Activated T-helper 2 cell treated with anti-CD3 and anti-CD28 coated beads, Interferon-gamma antibody, Interleukin-2, Interleukin-4, amounts not matched to agents 10 μg/mL and 5 μg/mL and 100 μg/mL, durations not matched to agents 14 hours and 24 hours and 36 hours (primary cell): ENCODE data around the gene JMJD4. TPM values are rescaled to one million over a fixed set of nuclear protein-coding genes. Genes with fewer than 3 reads are reported as not detected.

ENCODE experiments used
- DNase-seq: peaks from one replicate; pipeline ENCODE4 v3.0.0; 2021; ENCODE audit warnings: low spot score
- H3K27ac Mint-ChIP-seq: one replicate; pipeline ENCODE4 v1.8.0; 2021; ENCODE audit warnings: mixed read lengths
- H3K27me3 Mint-ChIP-seq: one replicate; pipeline ENCODE4 v1.8.0; 2021; ENCODE audit warnings: low read depth, mixed read lengths
- H3K36me3 Mint-ChIP-seq: one replicate; pipeline ENCODE4 v1.8.0; 2021; ENCODE audit warnings: low read depth, mixed read lengths
- H3K4me1 Mint-ChIP-seq: one replicate; pipeline ENCODE4 v1.8.0; 2021; ENCODE audit warnings: low read depth, mixed read lengths
- H3K4me3 Mint-ChIP-seq: one replicate; pipeline ENCODE4 v1.8.0; 2021; ENCODE audit warnings: low read depth, mild to moderate bottlenecking, moderate library complexity, mixed read lengths
- H3K9me3 Mint-ChIP-seq: one replicate; pipeline ENCODE4 v1.8.0; 2021; ENCODE audit warnings: mixed read lengths
- intact Hi-C: fragments of 100-400 bp; cut with micrococcal nuclease; formaldehyde crosslinking; loops from one replicate; pipeline ENCODE4 v1.15.1; 2023
- total RNA-seq: library from RNA; stranded (reverse); gene quantifications from 2 replicates; pipeline ENCODE4 v1.2.3, GENCODE V29; 2022

JMJD4 gene
- total RNA-seq, 1 donor from 2014 or later = 26.6 TPM

GRCh38 chr1:227774051-227774731 is 39.1 kb upstream of the JMJD4 start:
- Mint-ChIP-seq H3K9me3 (no peaks in the 10 kb centered on the region), H3K4me1 (peaks cover 17% of the 10 kb centered on the region), H3K36me3 (peaks cover 20% of the 10 kb centered on the region), H3K27ac (peak overlapping the region; percentile 18), H3K4me3 (no peak overlapping the region), H3K27me3 (no peaks in the 10 kb centered on the region)
- DNase-seq = no peak
- intact Hi-C loops = no loop called here

GRCh38 chr1:227773558-227773957 is 38.5 kb upstream of the JMJD4 start:
- no peaks in the 10 kb centered on the region for H3K9me3 Mint-ChIP-seq
- no peak for DNase-seq
- intact Hi-C loops = no loop called here
- no peak overlapping the region for H3K4me3 Mint-ChIP-seq
- H3K4me1 Mint-ChIP-seq = peaks cover 17% of the 10 kb centered on the region
- H3K27me3 Mint-ChIP-seq = no peaks in the 10 kb centered on the region
- H3K36me3 Mint-ChIP-seq = peaks cover 25% of the 10 kb centered on the region
- H3K27ac Mint-ChIP-seq = no peak overlapping the region

GRCh38 chr1:227771771-227772170 is 36.7 kb upstream of the JMJD4 start:
- peaks cover 42% of the 10 kb centered on the region for H3K36me3 Mint-ChIP-seq
- intact Hi-C loops = no loop called here
- no peak overlapping the region for H3K4me3 Mint-ChIP-seq
- no peak overlapping the region for H3K27ac Mint-ChIP-seq
- no peak for DNase-seq
- H3K27me3 Mint-ChIP-seq = no peaks in the 10 kb centered on the region
- H3K9me3 Mint-ChIP-seq = no peaks in the 10 kb centered on the region
- peaks cover 35% of the 10 kb centered on the region for H3K4me1 Mint-ChIP-seq

GRCh38 chr1:227771326-227771725 is 36.2 kb upstream of the JMJD4 start:
- Mint-ChIP-seq H3K36me3 (peaks cover 42% of the 10 kb centered on the region), H3K9me3 (no peaks in the 10 kb centered on the region), H3K4me1 (peaks cover 39% of the 10 kb centered on the region), H3K27me3 (no peaks in the 10 kb centered on the region), H3K27ac (no peak overlapping the region), H3K4me3 (no peak overlapping the region)
- no peak for DNase-seq
- intact Hi-C loops = no loop called here

GRCh38 chr1:227770812-227771211 is 35.7 kb upstream of the JMJD4 start:
- Mint-ChIP-seq H3K4me3 (no peak overlapping the region), H3K36me3 (peaks cover 43% of the 10 kb centered on the region), H3K4me1 (peaks cover 44% of the 10 kb centered on the region), H3K9me3 (no peaks in the 10 kb centered on the region), H3K27me3 (no peaks in the 10 kb centered on the region), H3K27ac (no peak overlapping the region)
- DNase-seq = no peak
- intact Hi-C loops = no loop called here

GRCh38 chr1:227769936-227770494 is 34.9 kb upstream of the JMJD4 start:
- Mint-ChIP-seq H3K9me3 (no peaks in the 10 kb centered on the region), H3K36me3 (peaks cover 43% of the 10 kb centered on the region)
- intact Hi-C loops = loop anchor here (10.0 kb wide), 1 partner anchor 315 kb away; the partner anchor contains the start of gene ARF1

GRCh38 chr1:227769047-227769935 is 34.2 kb upstream of the JMJD4 start:
- H3K4me3 Mint-ChIP-seq = no peak overlapping the region
- peaks cover 53% of the 10 kb centered on the region for H3K4me1 Mint-ChIP-seq

More at GRCh38 chr1:227769936-227770494, 34.9 kb upstream of the JMJD4 start:
- no peaks in the 10 kb centered on the region for H3K27me3 Mint-ChIP-seq
- H3K4me1 Mint-ChIP-seq = peaks cover 51% of the 10 kb centered on the region
- H3K27ac Mint-ChIP-seq = no peak overlapping the region
- no peak overlapping the region for H3K4me3 Mint-ChIP-seq
- DNase-seq = no peak

GRCh38 chr1:227768640-227769039 is 33.5 kb upstream of the JMJD4 start:
- intact Hi-C loops = loop anchor here (10.0 kb wide), 1 partner anchor 316 kb away; the partner anchor contains the start of gene ARF1
- DNase-seq = no peak
- no peaks in the 10 kb centered on the region for H3K27me3 Mint-ChIP-seq
- H3K4me3 Mint-ChIP-seq = no peak overlapping the region
- H3K9me3 Mint-ChIP-seq = no peaks in the 10 kb centered on the region
- no peak overlapping the region for H3K27ac Mint-ChIP-seq
- H3K4me1 Mint-ChIP-seq = peaks cover 53% of the 10 kb centered on the region
- H3K36me3 Mint-ChIP-seq = peaks cover 47% of the 10 kb centered on the region

More at GRCh38 chr1:227769047-227769935, 34.2 kb upstream of the JMJD4 start:
- H3K27ac Mint-ChIP-seq = no peak overlapping the region
- intact Hi-C loops = loop anchor here (10.0 kb wide), 1 partner anchor 316 kb away; the partner anchor contains the start of gene ARF1
- no peak for DNase-seq
- no peaks in the 10 kb centered on the region for H3K9me3 Mint-ChIP-seq
- H3K36me3 Mint-ChIP-seq = peaks cover 44% of the 10 kb centered on the region
- no peaks in the 10 kb centered on the region for H3K27me3 Mint-ChIP-seq

- H3K4me1 Mint-ChIP-seq = peaks cover 55% of the 10 kb centered on the region
These were observed 33.0 kb upstream of the JMJD4 start for GRCh38 chr1:227768125-227768439.

GRCh38 chr1:227767401-227768124 is 32.5 kb upstream of the JMJD4 start:
- no peak for DNase-seq

More at GRCh38 chr1:227768125-227768439, 33.0 kb upstream of the JMJD4 start:
- no peak for DNase-seq
- Mint-ChIP-seq H3K27me3 (no peaks in the 10 kb centered on the region), H3K4me3 (no peak overlapping the region), H3K36me3 (peaks cover 48% of the 10 kb centered on the region), H3K9me3 (no peaks in the 10 kb centered on the region), H3K27ac (no peak overlapping the region)
- intact Hi-C loops = loop anchor here (10.0 kb wide), 1 partner anchor 317 kb away; the partner anchor contains the start of gene ARF1

GRCh38 chr1:227766653-227767277 is 31.7 kb upstream of the JMJD4 start:
- Mint-ChIP-seq H3K9me3 (no peaks in the 10 kb centered on the region), H3K27me3 (no peaks in the 10 kb centered on the region), H3K4me3 (peak overlapping the region; percentile 54), H3K36me3 (peaks cover 42% of the 10 kb centered on the region), H3K27ac (peak overlapping the region; percentile 65), H3K4me1 (peaks cover 61% of the 10 kb centered on the region)
- intact Hi-C loops = loop anchor here (1.0 to 10.0 kb wide), 2 partner anchors 22 to 318 kb away; partner anchors contain the start of gene ARF1
- no peak for DNase-seq

More at GRCh38 chr1:227767401-227768124, 32.5 kb upstream of the JMJD4 start:
- Mint-ChIP-seq H3K36me3 (peaks cover 46% of the 10 kb centered on the region), H3K27ac (no peak overlapping the region), H3K27me3 (no peaks in the 10 kb centered on the region), H3K4me3 (no peak overlapping the region), H3K4me1 (peaks cover 58% of the 10 kb centered on the region), H3K9me3 (no peaks in the 10 kb centered on the region)
- intact Hi-C loops = loop anchor here (10.0 kb wide), 1 partner anchor 317 kb away; the partner anchor contains the start of gene ARF1
